NCI-H2196 treated with DMSO at 0.1 percent for 48 hours (cell line): ENCODE results near the gene LAMA2.
"Not testable (repeated sequence)": the region's sequence is repeated elsewhere in the genome, so short reads cannot be mapped to it uniquely, and the experiment has no call there.

Source experiments
- DNase-seq: peaks from one replicate; lab custom pipeline; 2025; ENCODE audit not compliant: unreplicated experiment; lab: John Stamatoyannopoulos, UW

The LAMA2 gene

DNA sequence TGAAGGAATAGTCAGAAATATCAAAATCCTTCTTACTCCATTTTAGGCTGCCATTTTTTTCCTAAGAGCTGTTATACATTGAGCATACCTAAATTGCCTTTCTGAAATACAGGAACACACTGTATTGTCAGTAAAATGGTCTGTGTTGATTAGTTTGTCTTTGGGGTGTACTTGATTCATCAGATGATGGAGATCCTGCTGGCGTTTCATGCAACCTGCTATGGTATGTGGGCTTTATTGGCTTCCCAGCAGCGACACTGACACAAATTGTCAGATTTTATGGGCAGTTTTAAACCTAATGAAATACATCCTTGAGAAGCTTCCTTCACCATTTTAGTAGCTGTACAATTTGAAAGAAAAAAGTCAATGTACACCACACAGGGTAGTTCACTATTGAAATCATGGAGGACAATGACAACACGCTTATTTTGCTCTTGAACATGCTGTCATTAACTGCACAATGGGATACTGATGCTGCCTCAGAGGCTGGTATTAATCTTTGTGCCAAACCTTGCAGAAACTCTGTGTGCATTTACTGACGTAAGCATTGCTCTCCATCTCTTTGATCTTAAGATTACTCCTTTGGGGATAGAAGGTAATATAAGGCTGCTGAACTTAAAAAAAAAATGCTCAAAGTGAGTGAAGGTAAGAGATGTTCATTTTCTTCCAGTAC lies 124.9 kb downstream of the LAMA2 start:
- DNase-seq = no peak

DNA sequence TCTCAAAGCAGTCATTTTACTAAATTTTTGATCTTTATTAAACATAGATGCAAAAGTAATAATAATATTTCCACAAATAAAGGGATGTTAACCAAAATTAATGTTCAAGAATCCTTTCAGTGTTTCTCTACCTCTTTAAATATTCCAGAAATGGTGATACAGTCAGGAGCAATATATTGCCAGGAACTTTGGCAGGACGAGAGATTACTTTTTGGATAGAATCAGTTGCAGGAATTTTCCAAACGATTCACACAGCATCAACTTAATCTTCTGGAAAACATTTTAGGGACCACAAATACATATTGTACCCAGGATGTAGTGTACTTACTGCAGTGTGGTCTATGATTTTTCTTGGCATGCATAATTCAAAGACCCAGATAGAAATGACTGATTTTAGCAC lies 125.7 kb downstream of the LAMA2 start:
- no peak for DNase-seq

DNA sequence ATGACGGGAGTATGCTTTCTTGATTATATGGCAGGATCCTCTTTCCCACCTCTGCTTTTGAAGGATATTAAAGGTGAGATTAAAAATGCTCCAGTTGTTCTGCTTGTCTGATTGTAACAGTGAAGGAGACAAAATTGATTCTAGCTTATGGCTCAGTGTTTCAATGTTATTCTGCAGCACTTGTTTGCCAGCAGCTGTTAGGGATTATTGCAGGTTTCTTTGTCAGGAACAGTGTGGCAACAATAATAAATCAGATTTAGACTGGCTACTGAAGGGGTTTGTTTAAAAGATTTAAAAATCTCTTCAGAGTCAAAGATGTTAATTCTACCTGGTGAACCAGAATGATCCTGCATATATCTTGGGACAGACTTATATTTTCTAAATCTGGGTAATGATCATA lies 126.9 kb downstream of the LAMA2 start:
- no peak for DNase-seq

DNA sequence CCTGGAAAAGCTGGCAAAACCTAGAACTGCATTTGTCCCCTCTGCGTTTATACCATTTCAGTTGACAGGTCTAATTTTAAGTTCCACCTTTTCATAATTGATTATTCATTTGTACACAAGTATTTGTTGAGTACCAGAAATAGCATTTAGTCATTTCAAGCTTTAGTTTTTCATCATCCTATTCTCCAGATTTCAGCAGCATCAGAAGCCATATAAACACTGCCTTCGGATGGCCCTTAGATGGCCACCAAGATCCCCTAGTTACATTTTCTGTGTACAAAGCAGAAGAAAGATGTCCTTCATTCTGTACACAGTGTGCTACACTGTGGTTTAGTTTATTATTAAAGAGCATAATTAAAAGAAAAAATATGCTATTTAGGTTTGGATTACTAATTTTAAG lies 131.4 kb downstream of the LAMA2 start:
- no peak for DNase-seq

DNA sequence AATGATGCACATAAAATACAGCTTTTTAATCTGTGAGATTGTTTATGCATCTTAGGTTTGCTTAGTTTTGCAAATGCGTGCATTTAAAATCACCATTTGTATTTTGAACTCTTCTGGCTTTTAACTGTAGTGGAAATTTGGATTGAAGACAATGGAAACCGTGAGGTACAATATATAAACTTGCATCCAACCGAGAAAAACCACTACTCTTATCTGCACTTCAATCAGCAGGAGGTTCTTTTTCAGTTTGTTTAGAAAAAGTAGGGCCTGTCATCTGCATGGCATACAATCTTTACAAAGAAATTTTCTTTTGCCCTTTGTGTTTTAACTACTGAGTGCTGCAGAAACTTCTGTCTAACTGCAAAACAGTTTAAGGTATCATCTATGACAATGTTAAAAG lies 132.8 kb downstream of the LAMA2 start:
- DNase-seq = no peak

DNA sequence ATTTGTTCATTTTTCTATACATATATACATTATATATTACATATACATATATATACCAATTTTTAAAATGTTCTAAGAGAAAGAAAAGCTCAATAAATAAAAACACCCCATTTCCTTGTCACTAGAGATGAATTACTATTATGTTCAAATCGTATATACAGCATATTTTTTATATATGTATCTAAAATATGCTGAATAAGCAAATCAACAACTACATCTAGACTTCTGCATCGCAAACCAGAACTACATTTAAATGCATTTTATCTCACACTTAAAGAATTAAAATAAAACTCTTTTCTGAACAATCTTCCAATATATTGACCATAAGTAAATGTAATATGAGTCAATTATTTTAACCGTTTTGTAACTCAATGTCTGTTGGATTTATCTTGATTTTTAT lies 133.9 kb downstream of the LAMA2 start:
- DNase-seq = no peak

DNA sequence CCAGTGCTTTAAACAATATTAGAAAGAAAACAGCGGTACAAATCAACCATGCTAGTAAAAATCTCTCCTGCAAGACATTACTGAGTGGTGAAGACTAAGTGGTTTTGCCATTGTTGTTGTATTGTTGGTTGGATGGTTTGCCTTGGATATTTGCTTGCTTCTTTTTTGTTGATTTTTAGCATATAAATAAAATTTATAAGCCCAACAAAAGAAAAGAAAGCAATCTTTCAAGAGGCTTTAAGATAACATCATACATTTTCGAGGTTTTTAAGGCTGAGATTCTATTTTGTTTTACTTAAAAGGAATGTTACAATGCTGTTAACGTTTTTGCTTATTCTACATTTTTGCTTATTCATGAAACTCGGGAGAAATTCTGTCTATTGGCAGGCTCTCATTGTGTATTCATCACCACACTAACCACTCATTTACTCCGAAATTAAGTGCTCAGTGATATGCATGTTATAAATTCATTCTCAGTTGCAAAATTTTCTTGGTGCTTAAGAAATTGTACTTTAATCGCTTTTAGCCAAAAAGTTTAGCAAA lies 139.1 kb downstream of the LAMA2 start:
- no peak for DNase-seq

DNA sequence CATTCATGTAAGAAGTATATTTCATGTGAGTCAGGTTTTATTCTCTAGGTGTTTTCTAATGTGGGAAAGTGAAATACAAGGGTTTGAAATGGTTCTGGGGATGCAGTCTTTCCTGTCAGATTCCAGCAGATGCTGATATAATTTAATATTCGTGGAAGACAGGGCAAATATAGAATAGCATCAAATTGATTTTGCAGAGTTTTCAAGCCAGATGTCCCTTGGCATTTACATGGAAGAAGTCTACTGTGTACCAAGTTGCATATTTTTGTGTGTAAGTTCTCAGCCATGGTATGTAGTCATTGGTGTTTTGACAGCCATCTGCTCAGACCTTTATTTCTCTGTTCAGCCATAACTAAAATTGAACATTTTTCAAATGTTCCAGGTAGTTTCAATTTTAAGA lies 143.7 kb downstream of the LAMA2 start:
- no peak for DNase-seq

DNA sequence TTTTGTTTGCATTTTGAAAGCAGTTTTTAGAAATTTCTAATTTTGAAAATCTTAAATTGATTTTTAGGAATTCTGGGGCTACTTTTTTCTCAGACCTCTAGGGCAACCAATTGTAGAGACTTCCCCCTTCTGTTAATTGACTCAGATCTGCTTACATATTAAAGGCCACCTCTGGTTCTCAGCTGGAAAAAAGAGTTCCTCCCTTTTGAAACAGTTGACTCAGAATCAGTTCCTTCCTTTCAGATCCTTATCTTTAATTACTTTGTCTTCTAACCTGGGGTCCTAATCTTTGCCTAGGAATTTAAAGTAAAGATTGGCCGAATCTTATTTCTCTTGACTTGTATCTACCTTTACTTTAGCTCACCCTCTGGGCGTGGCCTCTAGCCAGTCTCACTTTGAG lies 146.8 kb downstream of the LAMA2 start:
- no peak for DNase-seq

DNA sequence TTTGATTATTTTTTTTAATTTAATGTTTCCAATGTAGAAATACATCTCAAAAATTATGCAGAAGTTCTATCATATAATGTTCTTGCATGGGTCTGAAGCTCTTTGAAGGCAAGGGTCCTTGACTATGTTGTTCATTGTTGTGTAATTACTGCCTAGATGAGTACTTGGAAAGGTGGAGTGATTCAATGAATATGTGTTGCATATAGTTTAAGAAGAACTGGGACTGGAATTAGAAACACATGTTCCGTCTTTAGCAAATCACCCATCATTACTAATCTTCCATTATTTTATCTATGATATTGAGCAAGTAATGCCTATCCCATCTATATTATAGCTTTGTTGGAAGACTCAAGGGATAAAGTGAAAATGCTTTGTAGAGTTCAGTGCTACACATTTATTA lies 147.3 kb downstream of the LAMA2 start:
- no peak for DNase-seq

DNA sequence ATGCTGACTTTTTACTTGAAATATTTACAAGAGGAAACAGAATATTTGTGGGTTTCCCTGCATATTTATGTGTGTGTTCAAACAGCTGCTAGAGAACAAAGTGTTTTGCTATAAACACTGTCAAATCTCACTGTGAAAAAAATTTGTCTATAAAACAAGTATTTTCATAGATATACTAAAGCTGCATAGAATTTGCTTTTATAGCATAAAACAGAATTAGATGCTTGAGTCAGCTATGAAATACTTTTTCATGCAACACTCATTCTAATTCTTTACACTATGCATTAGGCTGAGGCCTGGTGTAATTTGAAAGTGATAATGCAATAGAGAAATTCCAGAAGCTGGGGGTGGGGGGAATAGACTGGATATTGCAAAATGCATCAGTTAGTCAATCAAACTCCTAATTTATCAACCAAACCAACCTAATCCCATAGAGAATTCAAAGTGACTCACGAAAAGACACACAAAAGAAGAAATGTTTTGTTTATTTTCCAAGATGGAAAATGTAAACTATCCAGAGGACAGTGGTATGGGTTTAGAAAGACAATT lies 148.2 kb downstream of the LAMA2 start:
- no peak for DNase-seq

DNA sequence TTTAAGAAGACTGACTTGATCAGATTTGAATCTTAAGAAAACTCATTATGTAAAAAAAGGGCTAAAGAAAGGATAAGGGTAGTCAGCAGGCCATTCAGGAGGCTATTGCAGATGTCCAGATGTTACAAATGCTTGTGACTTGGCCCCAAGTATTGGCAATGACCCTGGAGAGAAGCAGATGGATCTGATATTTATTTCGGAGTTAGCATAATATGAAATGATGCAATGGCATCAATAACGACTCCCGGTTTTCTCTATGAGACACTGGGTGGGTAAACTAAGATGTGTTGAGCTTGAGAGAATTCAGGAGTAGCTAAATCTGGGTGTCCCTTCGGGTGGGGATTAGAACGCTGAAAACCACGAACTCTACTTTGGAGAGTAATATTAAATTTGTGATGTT lies 149.7 kb downstream of the LAMA2 start:
- no peak for DNase-seq

DNA sequence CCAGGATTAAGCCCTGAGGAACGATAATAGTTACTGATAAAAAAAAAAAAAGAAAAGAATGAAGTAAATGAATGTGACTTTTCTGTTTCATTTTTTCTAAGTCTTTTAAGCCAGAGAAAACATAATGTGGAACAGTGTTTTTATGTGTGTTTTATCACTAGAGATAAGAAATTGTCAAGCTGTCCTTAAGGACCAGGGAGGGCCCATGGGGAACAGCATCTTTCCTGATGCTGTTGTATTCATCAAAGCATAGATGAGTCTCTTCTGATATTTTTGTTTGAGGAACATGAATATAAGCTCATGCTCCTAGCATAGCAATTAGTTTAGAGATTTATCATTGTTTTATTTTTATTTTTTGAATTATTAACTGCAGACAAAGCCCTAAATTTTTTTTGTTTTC lies 150.2 kb downstream of the LAMA2 start:
- no peak for DNase-seq

DNA sequence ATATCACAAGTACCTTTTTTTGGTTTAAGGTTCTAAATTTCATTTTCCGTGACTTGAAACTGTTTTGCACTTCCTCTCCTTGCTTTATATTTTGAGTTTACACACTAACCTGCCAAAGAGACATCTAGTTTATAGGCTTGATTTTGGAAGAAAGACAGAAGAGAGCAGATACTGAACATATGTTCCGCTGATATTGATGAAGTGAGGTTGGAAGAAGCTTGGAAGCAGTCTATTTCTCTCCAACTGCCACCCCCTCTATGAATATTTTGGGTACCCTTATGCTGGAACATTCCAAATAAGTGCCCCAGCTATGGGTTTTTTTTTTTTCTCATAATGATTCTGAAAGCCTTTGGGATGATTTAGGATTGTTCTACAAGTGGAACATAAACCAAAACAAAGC lies 150.6 kb downstream of the LAMA2 start:
- no peak for DNase-seq

DNA sequence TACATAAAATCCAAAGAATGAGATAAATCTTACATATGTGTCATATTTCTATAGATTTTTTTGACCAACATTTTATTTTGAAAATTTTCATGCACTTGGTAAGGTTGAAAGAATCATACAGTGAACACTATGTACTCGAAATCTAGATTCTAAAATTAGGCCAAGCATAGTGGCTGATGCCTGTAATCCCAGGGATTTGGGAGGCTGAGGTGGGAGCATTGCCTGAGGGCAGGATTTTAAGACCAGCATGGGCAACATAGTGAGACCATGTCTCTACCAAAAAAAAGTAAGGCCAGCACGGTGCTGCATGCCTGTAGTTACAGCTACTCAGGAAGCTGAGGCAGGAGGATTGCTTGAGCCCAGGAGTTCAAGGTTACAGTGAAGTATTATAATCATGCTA lies 158.6 kb downstream of the LAMA2 start:
- DNase-seq = no peak

DNA sequence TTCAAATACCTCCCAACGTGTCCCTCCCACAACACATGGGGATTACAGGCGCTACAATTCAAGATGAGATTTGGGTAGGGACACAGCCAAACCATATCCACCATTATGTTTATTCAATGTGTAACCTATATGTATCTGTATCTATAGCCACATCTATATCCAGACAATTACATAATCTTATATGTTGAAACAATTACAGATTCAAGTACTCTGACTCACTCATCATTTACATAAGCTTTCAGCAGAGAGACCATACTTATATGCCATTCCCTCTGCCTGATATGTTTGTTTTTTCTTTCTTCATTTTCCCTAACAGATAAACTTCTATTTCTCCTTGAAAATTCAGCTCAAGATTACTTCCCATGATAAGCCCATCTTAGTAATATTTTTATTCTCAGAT lies 163.6 kb downstream of the LAMA2 start:
- no peak for DNase-seq

DNA sequence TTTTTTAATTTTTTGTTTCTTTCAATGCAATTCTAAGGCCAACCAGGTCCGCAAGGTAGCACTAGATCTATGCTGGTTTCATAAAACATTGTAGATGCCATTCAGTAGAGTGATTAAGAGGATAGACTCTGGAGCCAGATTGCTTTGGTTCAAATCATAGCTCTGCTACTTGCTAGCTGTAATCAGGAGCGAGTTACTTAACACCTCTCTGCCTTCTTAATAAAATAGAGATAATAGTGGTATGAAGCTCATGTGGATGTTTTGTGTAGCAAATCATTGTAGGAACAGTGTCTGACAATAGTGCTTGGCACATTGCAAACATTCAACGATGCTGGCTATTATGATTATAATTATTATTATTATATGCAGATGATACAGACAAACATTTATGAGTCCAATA lies 164.9 kb downstream of the LAMA2 start:
- no peak for DNase-seq

DNA sequence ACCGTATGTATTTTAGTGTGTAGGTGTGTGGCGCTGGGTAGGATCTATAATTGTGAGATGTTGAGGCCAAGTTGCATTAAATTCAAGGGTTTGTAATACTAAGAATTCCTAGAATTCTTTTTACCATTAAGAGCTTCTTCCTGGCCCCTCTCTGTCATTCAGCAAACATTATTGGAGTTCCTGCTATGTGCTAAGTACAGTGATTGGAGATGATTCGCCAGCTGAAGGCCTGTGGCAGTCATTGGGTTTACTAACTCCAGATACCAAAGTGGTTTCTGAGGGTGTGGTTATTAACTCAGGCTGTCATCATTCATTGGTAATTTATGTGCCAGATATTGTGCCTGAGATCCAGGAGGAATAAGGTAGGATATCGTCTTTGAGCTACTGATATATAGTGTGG lies 167.1 kb downstream of the LAMA2 start:
- DNase-seq = no peak

DNA sequence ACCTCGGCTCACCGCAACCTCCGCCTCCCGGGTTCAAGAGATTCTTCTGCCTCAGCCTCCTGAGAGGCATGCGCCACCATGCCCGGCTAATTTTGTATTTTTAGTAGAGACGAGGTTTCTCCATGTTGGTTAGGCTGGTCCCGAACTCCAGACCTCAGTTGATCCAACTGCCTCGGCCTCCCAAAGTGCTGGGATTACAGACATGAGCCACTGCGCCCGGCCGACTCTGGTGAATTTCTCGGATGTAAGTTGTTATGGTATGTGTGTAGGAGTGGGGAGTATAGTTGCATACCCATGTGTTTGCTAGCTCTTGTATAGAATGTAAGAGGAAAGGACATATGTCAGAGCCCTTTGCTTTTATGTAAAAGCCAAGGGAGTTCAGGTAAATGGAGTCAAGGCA lies 170.2 kb downstream of the LAMA2 start:
- not testable (repeated sequence) for DNase-seq

DNA sequence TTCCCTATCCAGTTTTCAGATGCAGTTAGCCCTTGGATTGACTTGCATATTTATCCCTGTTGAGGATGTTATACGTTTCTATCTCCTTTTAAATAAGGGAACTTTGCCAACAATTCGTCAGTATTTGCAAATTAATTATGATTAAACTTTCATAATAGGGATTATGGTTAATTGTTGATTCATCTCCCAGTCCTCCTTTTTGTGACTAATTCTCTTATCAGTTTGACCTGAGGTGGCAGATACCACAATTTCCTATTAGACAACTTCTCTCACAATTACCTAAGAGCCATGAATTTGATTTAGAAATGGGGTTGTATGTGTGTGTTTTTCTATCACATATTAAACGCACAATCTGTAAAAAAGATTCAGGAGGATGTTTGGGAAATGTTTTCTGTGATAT lies 172.9 kb downstream of the LAMA2 start:
- DNase-seq = no peak

DNA sequence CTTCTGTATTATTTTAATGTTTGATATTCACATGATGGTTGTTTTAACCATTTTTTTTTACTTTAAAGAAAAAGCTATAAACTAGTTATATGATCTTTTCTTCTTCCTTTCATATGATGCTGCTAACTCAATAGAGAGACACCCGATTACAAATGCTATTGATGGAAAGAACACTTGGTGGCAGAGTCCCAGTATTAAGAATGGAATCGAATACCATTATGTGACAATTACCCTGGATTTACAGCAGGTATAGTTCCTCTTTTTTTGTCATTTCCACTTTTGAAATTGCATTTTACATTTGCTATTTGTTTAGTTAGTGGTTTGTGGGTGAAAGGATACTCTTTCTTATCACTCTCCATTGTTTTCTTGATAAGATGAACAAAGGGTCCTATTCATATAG lies 176.7 kb downstream of the LAMA2 start:
- DNase-seq = no peak

DNA sequence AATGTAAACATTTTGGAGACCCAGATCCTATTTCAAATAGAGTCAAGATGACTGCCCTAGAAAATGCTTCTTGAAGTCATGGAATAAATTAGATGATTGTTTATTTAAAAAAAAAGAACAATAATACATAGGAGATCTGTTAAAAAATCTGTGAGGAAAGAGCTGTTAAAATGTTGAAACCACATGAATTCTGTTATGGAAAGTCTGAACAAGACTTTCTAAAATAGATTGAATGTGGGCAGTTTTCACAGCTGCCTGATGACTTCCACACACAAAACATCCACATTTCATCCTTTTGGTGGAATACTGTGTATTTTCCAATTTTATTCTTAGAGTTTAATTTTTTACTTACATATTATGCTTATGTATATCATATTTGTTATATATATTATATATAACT lies 186.1 kb downstream of the LAMA2 start:
- DNase-seq = no peak

DNA sequence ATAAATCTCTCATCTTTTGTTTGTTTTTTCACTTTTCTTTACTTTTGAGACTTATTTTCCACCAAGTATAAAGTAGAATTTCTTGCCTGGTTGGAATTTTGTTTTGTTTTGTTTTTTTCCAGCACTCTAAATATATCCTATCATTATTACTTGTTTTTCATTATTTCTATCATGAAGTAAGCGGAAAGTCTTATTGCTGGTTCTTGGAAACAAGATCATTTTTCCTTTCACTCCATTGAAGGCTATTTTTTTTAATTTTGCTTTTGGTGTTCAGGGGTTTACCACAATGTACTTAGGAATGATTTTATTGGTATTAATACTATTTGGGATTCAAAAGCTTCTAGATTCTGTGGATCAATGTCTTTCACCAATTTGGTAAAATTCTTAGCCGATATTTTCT lies 190.1 kb downstream of the LAMA2 start:
- DNase-seq = no peak
